ENCODE data around the gene RNF224.
A peak's percentile ranks its signal among the peaks of the same experiment; 100 is the strongest.

The RNF224 gene

DNA sequence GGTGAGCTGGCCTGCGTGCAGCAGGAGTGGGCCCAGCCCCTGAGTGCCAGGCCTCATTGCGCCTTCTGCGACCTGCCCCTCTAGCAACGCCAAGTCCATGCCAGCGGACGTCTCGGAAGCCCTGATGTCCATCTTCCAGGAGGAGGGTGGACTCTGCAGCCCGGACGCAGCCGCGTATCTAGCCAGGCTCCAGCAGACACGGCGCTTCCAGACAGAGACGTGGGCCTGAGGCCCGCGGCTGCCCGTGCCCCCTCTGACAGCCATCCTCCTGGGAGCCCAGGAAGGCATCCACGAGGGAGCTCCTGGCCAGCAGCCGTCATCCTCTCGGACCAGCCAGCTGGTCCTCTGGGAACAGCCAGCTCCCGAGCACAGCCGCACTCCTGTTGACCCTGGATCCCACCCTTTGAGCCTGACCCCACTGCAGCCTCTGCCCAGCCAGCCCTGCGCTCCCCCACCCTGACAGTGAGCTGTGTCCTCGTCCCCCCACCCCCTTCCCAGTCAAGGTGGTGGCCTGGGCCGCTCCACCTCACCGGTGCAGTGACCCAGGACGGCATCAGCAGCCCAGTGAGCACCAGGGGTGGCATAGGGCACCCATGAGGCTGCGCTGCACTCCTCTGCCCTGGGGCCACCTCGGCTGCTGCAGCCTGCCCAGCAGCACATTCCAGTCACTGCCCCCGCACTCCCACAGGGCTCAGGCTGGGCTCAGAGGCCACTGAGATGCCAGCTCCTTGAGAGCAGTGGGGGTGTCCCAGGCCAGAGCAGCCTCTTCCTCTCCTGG is 10.9 kb upstream of the RNF224 start:
- DNase-seq = no peak

- DNase-seq = peak; percentile 92
Observed at GRCh38 chr9:137217276-137218211, 9.8 kb upstream of the RNF224 start.

GRCh38 chr9:137218212-137218753 is 9.0 kb upstream of the RNF224 start:
- no peak for DNase-seq

GRCh38 chr9:137218754-137219271 is 8.5 kb upstream of the RNF224 start:
- no peak for DNase-seq

DNA sequence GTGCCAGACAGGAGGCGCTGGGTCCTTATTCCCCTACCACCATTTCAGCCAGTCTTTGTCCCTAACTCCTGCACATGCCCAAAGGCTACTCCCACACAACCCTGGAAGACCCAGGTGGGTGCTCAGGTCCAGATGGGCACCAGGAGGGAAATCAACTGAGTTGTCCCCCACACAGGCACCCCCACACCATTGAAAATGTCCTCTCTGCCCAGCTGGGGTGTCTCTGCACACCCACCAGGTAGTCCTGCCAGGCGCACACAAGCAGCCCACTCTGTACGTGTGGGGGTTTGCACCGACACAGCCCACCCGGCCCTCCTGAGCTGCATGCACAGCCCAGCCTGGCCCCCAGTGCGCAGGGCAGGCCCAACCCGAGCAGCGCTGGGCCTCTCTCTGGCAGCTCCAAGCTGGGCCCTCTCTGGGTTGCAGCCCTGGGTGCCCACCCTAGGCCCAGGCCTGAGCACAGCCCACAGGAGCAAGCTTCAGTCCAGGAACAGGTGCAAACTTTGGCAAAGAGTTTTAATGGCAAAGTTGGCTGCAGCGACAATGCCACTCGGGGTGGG is 7.5 kb upstream of the RNF224 start:
- DNase-seq = no peak

DNA sequence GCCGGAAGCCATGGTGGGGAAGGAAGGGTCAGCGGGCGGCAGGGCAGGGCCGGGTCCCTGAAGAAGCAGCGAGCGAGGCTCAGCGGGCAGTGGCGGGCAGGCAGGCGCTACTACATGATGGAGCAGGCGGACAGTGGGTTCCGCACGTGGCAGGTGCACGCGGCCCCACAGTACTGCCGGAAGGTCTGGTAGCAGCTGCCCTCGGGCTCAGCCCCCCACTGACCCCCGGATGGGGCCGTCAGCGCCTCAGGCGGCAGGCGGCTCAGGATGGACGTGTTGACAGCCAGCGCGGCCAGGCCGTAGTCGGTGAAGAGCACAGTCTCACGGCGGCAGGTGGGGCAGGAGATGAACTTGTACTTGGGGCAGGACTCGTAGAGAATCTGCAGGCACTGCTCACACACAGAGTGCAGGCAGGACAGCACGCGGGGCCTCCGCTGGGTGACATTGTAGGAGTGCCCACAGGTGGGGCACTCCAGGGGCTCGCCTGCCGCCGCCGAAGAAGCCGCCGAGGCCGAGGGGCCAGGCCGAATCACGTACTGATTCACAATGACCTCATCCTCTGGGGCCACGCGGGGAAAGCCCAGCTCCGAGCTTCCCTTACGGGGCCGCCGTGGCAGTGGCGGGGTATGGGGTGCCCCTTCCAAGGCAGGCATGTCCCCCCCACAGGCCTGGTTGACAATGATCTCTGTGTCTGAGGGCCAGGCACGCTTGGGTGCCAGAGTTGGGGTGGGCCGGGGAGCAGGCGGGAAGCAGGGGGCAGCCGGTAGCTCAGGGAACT is 6.8 kb upstream of the RNF224 start:
- DNase-seq = no peak

GRCh38 chr9:137221095-137221505 is 6.2 kb upstream of the RNF224 start:
- no peak for DNase-seq

GRCh38 chr9:137221506-137222111 is 5.7 kb upstream of the RNF224 start:
- DNase-seq = no peak

DNA sequence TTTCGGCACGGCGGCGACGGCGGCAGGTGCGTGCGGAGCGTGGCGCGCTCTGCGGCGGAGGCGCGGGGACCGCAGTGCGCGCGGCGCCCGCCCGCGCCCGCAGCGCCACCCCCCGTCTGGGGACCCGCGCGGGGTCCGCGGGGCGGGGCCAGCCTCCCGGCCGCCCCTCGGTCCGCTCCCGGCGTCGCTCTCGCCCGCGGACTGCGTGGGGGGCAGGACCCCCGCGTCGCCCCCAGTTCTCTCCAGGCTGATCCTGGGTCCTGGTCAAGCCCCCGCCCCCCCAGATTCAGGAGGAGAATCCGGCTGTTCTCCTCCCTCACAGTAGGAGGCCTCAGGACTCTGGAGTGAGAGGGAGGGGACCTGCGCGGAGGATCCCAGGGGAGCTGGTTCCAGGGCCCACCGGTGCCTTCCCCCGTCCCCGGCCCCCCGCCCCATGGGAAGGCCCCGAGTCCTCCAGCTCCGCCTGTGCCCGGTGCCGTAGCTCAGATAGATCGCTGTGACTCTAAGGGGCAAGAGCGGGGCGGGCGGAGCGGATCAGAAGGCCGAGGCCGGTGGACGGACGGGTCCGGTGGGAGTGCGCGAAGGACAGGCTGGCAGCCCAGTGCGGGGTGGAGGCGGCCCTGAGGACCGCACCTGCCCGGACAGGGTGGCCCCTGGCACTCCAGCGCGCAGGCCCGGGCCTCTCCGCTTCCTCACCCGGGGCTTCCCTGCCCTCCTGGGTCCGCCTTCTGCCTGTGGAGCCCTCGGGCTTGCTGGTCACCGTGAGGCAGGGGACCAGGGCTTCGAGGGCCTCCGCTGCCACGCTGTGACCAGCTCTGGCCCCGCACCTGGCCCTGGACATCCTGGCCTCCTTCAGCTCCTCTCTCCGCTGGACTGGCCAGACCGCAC is 4.9 kb upstream of the RNF224 start, which contains the start of gene RNF208:
RNF208 (minus strand) TSS at position 51 of the 888 bp plus-strand sequence. CDS start 1,028 bp downstream, outside the sequence.
- peak; percentile 19 for DNase-seq

- peak; percentile 87 for DNase-seq
Observed at GRCh38 chr9:137223078-137223970, 4.0 kb upstream of the RNF224 start.

DNA sequence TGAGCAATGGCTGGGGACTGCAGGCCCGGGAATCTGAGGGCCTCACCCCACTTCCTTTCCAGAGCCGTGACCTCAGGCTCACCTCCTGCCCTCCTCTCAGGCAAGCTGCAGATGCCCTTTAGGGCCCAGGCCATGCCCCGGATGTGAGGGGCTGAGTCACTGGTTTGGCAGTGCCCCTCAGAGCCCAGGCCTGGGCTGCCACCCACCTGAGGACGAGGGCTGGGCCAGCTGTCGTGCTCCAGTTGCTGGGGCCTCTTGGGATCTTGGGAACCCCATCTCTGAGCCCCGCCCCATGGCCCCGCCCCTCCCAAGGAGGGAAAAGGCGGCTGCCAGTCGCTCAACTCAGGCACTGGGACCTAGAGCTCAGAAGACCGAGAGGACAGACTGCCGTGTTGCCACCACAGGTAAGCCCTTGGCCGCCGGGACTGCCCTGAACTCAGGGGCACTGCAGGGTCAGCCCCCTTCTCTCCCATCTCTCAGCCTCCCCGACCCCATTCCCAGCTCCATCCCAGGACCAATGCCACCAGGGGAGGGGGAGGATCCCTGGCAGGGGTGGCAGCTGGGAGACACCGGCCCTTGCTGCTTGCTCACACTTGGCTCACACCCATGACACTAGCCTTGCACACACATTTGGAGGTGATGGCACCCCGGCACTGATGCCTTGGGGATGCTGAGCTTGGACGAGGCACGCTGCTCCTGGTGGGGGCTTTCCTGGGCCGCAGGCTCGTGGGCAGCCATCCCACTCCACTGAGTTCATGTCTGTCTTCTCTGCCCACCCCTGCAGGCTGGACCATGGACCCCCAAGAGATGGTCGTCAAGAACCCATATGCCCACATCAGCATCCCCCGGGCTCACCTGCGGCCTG is 2.2 kb upstream of the RNF224 start, which contains the start of gene CYSRT1:
CYSRT1 (plus strand) TSS at position 345 of the 865 bp plus-strand sequence; CDS start at position 793, 448 bp downstream.
- DNase-seq = no peak

- DNase-seq = no peak
Observed at GRCh38 chr9:137225699-137226331, 1.5 kb upstream of the RNF224 start.

DNA sequence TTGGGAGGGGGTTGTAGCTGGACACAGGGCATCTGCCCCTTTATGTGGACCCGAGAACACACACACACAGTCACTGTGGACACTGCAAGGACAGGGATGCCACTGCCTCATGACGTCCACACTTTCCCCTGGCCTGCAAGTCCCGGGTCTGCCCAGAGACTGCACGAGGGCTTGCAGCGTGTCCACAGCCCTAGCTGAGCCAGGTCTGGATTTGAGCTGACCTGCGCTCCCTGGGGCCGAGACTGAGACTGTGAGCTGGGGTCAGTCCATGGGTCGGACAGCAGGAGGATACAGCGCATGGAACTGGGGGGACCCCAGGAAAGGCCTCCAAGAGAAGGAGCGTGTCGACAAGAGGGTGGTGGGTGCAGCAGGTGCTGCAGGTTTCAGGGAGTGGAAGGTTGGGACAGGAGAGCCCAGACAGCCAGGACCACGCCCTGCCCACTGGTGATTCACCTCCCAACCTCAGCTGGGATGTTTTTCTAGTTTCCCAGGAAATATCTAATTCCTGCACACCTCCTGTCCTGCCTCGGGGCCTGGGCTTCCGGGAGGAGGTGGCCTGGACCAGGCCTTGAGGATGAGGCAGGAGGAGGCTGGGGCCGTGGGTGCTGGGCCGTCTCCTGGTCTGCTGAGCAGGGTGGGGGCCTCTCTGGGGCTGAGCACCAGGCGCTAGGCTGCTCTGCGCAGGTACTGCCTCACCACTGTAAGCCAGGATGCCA is 806 bp upstream of the RNF224 start:
- DNase-seq = no peak

GRCh38 chr9:137227853-137228505 is 677 bp downstream of the RNF224 start:
- no peak for DNase-seq

- no peak for DNase-seq
Observed at GRCh38 chr9:137228506-137228967, 1.2 kb downstream of the RNF224 start.

Data from NCI-H510A treated with DMSO at 0.1 percent for 48 hours (cell line).